HepG2 (cell line): ENCODE data around the gene ADGRE3. TPM values are rescaled to one million over a fixed set of nuclear protein-coding genes. Genes with fewer than 3 reads are reported as not detected.

Source experiments
- BCLAF1 ChIP-seq: fragments of 450-650 bp; IDR thresholded peaks from 2 replicates; pipeline ENCODE4 v1.6.1; 2017; ENCODE audit warnings: mild to moderate bottlenecking
- BHLHE40 ChIP-seq: IDR thresholded peaks from 2 replicates; pipeline ENCODE4 v1.6.1; 2011; ENCODE audit warnings: low read length, improper control_type of control experiment
- HDAC2 ChIP-seq: sonication (generic); formaldehyde crosslinking; IDR thresholded peaks from 2 replicates; pipeline ENCODE4 v1.4.0; 2020; ENCODE audit warnings: missing genetic modification reagents
- HMG20A ChIP-seq: IDR thresholded peaks from 2 replicates; pipeline ENCODE4 v1.6.1; 2016; ENCODE audit warnings: borderline replicate concordance
- KDM5B ChIP-seq: sonication (generic); formaldehyde crosslinking; IDR thresholded peaks from 2 replicates; pipeline ENCODE4 v1.4.0; 2020; ENCODE audit warnings: missing genetic modification reagents, mild to moderate bottlenecking, borderline replicate concordance
- NCOA2 ChIP-seq: sonication (generic); formaldehyde crosslinking; IDR thresholded peaks from 2 replicates; pipeline ENCODE4 v1.8.0; 2022; ENCODE audit warnings: inconsistent platforms
- NR1H2 ChIP-seq: sonication (generic); formaldehyde crosslinking; IDR thresholded peaks from 2 replicates; pipeline ENCODE4 v1.8.1; 2022; ENCODE audit warnings: low read depth, missing genetic modification reagents, borderline replicate concordance
- NR2C2 ChIP-seq: sonication (generic); formaldehyde crosslinking; IDR thresholded peaks from 2 replicates; pipeline ENCODE4 v1.4.0; 2020; ENCODE audit warnings: missing genetic modification reagents, mild to moderate bottlenecking, moderate library complexity, borderline replicate concordance
- PCBP1 ChIP-seq: fragments of 200-400 bp; formaldehyde crosslinking; IDR thresholded peaks from 2 replicates; pipeline ENCODE4 v1.6.1; 2017; ENCODE audit warnings: mild to moderate bottlenecking, low read depth, low read length, borderline replicate concordance
- SRSF4 ChIP-seq: fragments of 200-400 bp; formaldehyde crosslinking; IDR thresholded peaks from one replicate; pipeline ENCODE4 v1.6.1; 2018; ENCODE audit warnings: mild to moderate bottlenecking, low read depth, low read length, moderate library complexity; ENCODE audit not compliant: poor library complexity, severe bottlenecking
- SSRP1 ChIP-seq: IDR thresholded peaks from 2 replicates; pipeline ENCODE4 v1.6.1; 2016; ENCODE audit warnings: control low read depth
- TCF12 ChIP-seq, 2 experiments: fragments of 450-650 bp in 1 of 2; sonication (generic) in 1 of 2; formaldehyde crosslinking in 1 of 2; IDR thresholded peaks; 2 replicates each; pipeline versions ENCODE4 v1.6.1 to v1.8.0; 2017 to 2022; ENCODE audit warnings: antibody characterized with exemption in 1 of 2, mild to moderate bottlenecking in 1 of 2, missing genetic modification reagents in 1 of 2, moderate library complexity in 1 of 2
- ZNF253 ChIP-seq: sonication (generic); formaldehyde crosslinking; IDR thresholded peaks from 2 replicates; pipeline ENCODE4 v1.8.0; 2022; ENCODE audit warnings: mild to moderate bottlenecking, missing genetic modification reagents, borderline replicate concordance
- ZNF484 ChIP-seq: sonication (generic); formaldehyde crosslinking; IDR thresholded peaks from 2 replicates; pipeline ENCODE4 v1.5.1; 2020; ENCODE audit warnings: mild to moderate bottlenecking, low read depth, missing genetic modification reagents, borderline replicate concordance
- ZNF543 ChIP-seq: sonication (generic); formaldehyde crosslinking; IDR thresholded peaks from 2 replicates; pipeline ENCODE4 v1.4.0; 2020; ENCODE audit warnings: mild to moderate bottlenecking, missing genetic modification reagents
- ZNF546 ChIP-seq: sonication (generic); formaldehyde crosslinking; conservative IDR thresholded peaks from 2 replicates; pipeline ENCODE4 v1.8.1; 2023; ENCODE audit warnings: mild to moderate bottlenecking, missing genetic modification reagents
- ZNF563 ChIP-seq: sonication (generic); formaldehyde crosslinking; IDR thresholded peaks from 2 replicates; pipeline ENCODE4 v1.8.0; 2022; ENCODE audit warnings: mild to moderate bottlenecking, moderate library complexity, missing genetic modification reagents
- ZNF570 ChIP-seq: sonication (generic); formaldehyde crosslinking; IDR thresholded peaks from 2 replicates; pipeline ENCODE4 v1.4.0; 2020; ENCODE audit warnings: mild to moderate bottlenecking, missing genetic modification reagents, borderline replicate concordance
- ZNF616 ChIP-seq: sonication (generic); formaldehyde crosslinking; IDR thresholded peaks from 2 replicates; pipeline ENCODE4 v1.5.0; 2020; ENCODE audit warnings: low read depth, mild to moderate bottlenecking, missing genetic modification reagents
- ZNF670 ChIP-seq: sonication (generic); formaldehyde crosslinking; IDR thresholded peaks from 2 replicates; pipeline ENCODE4 v1.8.0; 2022; ENCODE audit warnings: mild to moderate bottlenecking, missing genetic modification reagents, borderline replicate concordance
- ZNF746 ChIP-seq: sonication (generic); formaldehyde crosslinking; IDR thresholded peaks from 2 replicates; pipeline ENCODE4 v1.8.0; 2022; ENCODE audit warnings: mild to moderate bottlenecking, missing genetic modification reagents
- ZNF800 ChIP-seq: sonication (generic); formaldehyde crosslinking; IDR thresholded peaks from 2 replicates; pipeline ENCODE4 v1.4.0; 2020; ENCODE audit warnings: missing genetic modification reagents
- polyA plus RNA-seq, 8 experiments: library from polyadenylated mRNA; depleted of rRNA in 3 of 8; stranded (reverse) in 7 of 8; unstranded in 1 of 8; fragments of >200 nt; fragmentation: Illumina TruSeq in 4 of 8; extraction: Trizol in 4 of 8; gene quantifications; 2 replicates each; pipeline versions ENCODE4 v1.2.1 to v1.2.3, GENCODE V29; 2011 to 2016; ENCODE audit warnings: low read depth in 4 of 8, missing spikeins in 1 of 8, mixed read lengths in 1 of 8; ENCODE audit not compliant: insufficient read depth in 1 of 8
- total RNA-seq, 5 experiments: library from RNA; depleted of rRNA; stranded (reverse); fragments of >200 nt; fragmentation: Illumina TruSeq; extraction: Trizol; gene quantifications; 2 replicates each; pipeline ENCODE4 v1.2.3, GENCODE V29; 2016; ENCODE audit warnings: low read depth in 1 of 5
- TF ChIP-seq, protein P1 (sequence below): IDR thresholded peaks from 2 replicates; pipeline ENCODE4 v1.6.1; 2016; ENCODE audit warnings: low read depth, control low read depth
- TF ChIP-seq, protein P2 (sequence below): sonication (generic); formaldehyde crosslinking; IDR thresholded peaks from 2 replicates; pipeline ENCODE4 v1.8.0; 2022; ENCODE audit warnings: mild to moderate bottlenecking, missing genetic modification reagents, borderline replicate concordance

The ADGRE3 gene
- total and polyA plus RNA-seq, 2 of the 13 experiments (the other 11 are each of a cell fraction or from before 2014, with no cell fraction given), result not detected

- TF ChIP-seq ZNF800 (CRISPR knock-in tag) (no peak), NR2C2 (peak; percentile 52; the same call in 1 of the 2 replicates), TCF12 (IDR thresholded peaks at IDR 0.05) (no peak), TCF12 (CRISPR knock-in tag; IDR thresholded peaks at IDR 0.05) (no peak), ZNF746 (CRISPR knock-in tag) (no peak), BHLHE40 (no peak), PCBP1 (no peak), ZNF543 (CRISPR knock-in tag) (no peak), KDM5B (CRISPR knock-in tag) (no peak), ZNF253 (CRISPR knock-in tag) (no peak), SSRP1 (CRISPR knock-in tag) (no peak), BCLAF1 (no peak), ZNF484 (no peak), HMG20A (CRISPR knock-in tag) (no peak; the same call in 1 of the 2 replicates), NR1H2 (CRISPR knock-in tag) (no peak), ZNF546 (CRISPR knock-in tag) (no peak), ZNF570 (no peak), ZNF670 (CRISPR knock-in tag) (no peak), SRSF4 (no peak), ZNF563 (no peak), HDAC2 (CRISPR knock-in tag) (peak; percentile 30; the same call in 1 of the 2 replicates), NCOA2 (0 out of 2 replicates have a peak, but pooled peaks have one; percentile 13), ZNF616 (CRISPR knock-in tag) (no peak)
- TF ChIP-seq, protein P1, sequence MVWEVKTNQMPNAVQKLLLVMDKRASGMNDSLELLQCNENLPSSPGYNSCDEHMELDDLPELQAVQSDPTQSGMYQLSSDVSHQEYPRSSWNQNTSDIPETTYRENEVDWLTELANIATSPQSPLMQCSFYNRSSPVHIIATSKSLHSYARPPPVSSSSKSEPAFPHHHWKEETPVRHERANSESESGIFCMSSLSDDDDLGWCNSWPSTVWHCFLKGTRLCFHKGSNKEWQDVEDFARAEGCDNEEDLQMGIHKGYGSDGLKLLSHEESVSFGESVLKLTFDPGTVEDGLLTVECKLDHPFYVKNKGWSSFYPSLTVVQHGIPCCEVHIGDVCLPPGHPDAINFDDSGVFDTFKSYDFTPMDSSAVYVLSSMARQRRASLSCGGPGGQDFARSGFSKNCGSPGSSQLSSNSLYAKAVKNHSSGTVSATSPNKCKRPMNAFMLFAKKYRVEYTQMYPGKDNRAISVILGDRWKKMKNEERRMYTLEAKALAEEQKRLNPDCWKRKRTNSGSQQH, result 0 out of 2 replicates have a peak, but pooled peaks have one; percentile 38
- TF ChIP-seq, protein P2, sequence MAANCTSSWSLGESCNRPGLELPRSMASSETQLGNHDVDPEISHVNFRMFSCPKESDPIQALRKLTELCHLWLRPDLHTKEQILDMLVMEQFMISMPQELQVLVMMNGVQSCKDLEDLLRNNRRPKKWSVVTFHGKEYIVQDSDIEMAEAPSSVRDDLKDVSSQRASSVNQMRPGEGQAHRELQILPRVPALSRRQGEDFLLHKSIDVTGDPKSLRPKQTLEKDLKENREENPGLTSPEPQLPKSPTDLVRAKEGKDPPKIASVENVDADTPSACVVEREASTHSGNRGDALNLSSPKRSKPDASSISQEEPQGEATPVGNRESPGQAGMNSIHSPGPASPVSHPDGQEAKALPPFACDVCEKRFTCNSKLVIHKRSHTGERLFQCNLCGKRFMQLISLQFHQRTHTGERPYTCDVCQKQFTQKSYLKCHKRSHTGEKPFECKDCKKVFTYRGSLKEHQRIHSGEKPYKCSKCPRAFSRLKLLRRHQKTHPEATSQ (CRISPR knock-in tag), result no peak
Measured at GRCh38 chr19:14616407-14616806, 58.2 kb downstream of the ADGRE3 start (continued).
